GM12892 (cell line): ENCODE data around the gene SCAMP5.

Experiments
- DNase-seq: peaks from one replicate; pipeline ENCODE4 v3.0.0; 2011; ENCODE audit not compliant: insufficient read length
- FAIRE-seq: peaks from 2 replicates; lab custom pipeline; 2011; peaks lifted over from hg19 to GRCh38; lab: Jason Lieb, UNC
- POLR2A ChIP-seq: IDR thresholded peaks from 2 replicates; pipeline ENCODE4 v1.6.1; 2011; ENCODE audit warnings: low read depth, low read length, control low read depth
- POLR2AphosphoS5 ChIP-seq: IDR thresholded peaks from 2 replicates; pipeline ENCODE4 v1.6.1; 2011; ENCODE audit warnings: low read depth, low read length, control low read depth
- TAF1 ChIP-seq: IDR thresholded peaks from 2 replicates; pipeline ENCODE4 v1.6.1; 2011; ENCODE audit warnings: low read depth, mild to moderate bottlenecking, control low read depth, low read length, borderline replicate concordance

SCAMP5 gene

GRCh38 chr15:75067123-75067830, 71.9 kb downstream of the SCAMP5 start:
- TF ChIP-seq POLR2AphosphoS5 (no peak), POLR2A (no peak), TAF1 (no peak)
- FAIRE-seq: no peak
- DNase-seq: no peak

GRCh38 chr15:75068748-75069147, 73.4 kb downstream of the SCAMP5 start:
- DNase-seq (no peak), FAIRE-seq (no peak)
- TF ChIP-seq POLR2AphosphoS5: no peak
- TF ChIP-seq POLR2A: no peak
- no peak for TF ChIP-seq TAF1

DNA sequence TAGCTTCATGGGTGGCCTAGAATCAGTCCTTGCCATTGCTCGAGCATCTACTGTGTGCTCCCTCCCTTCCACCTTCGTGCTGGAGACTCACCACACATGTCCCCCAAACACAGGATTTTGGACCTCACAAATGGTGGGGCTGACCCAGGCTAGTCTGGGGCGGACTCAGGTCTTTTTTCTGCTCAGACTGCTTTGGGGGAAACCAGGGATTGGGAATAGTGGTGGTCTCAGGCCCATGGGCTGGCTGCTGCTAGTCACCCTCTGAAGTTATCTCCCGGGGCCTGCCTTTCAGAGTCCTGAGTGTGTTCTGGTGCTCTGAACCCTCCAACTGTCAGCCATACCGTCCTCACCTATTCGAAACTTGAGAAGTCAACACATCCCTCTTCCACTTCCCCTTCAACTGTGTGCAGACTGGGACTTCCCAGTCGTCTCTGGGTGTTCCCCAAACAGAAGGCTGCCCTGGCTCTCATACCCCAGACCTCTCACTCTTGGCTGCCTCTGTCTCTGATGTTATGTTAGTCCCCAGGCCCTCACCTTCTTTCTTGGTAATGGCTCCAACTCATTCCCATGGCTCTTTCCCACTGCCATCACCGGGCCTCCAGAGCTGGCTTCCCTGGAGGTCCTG, 74.0 kb downstream of the SCAMP5 start:
- FAIRE-seq: peak; percentile 97
- TF ChIP-seq POLR2A: peak; percentile 74
- TF ChIP-seq POLR2AphosphoS5: peak; percentile 81
- TF ChIP-seq TAF1: no peak

DNA sequence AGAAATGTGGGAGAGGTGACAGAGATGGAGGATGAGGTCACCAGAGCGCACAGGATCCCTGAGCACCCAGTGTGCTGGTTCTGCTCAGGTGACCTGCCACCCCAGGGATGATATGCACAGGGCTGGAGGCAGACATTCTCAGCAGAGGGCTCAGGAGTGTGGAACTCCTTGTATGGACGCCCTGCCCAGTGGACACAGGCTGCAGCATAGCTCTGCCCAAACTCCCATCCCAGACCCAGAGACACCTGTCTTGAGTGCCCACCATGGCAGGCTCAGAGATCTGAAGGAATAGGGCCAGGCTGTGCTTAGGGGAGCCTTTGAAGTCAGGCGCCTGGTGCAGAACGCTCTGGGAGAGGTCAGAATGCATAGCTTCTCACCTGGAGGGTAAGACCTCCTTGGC, 75.3 kb downstream of the SCAMP5 start:
- FAIRE-seq: no peak
- no peak for DNase-seq
- no peak for TF ChIP-seq TAF1

More for the DNA sequence above, 74.0 kb downstream of the SCAMP5 start:
- DNase-seq: peak; percentile 48
